Activated T-helper 1 cell treated with anti-CD3 and anti-CD28 coated beads, Interleukin-12 subunit alpha, Interleukin-12 subunit beta, Interleukin-2, Interleukin-4 antibody, amounts not matched to agents 30 ng/mL and 10 ng/mL and 1 ng/mL, durations not matched to agents 14 hours and 24 hours and 36 hours (primary cell): ENCODE results near the gene MICAL2. TPM values are rescaled to one million over a fixed set of nuclear protein-coding genes. Genes with fewer than 3 reads are reported as not detected.

ENCODE experiments used
- DNase-seq: peaks from one replicate; pipeline ENCODE4 v3.0.0; 2021; ENCODE audit warnings: low spot score
- H3K27ac Mint-ChIP-seq: one replicate; pipeline ENCODE4 v1.8.0; 2021; ENCODE audit warnings: mild to moderate bottlenecking, mixed read lengths
- H3K27me3 Mint-ChIP-seq: one replicate; pipeline ENCODE4 v1.8.0; 2022; ENCODE audit warnings: mild to moderate bottlenecking, moderate library complexity, mixed read lengths; ENCODE audit not compliant: insufficient read depth
- H3K36me3 Mint-ChIP-seq: one replicate; pipeline ENCODE4 v1.8.0; 2021; ENCODE audit warnings: low read depth, mixed read lengths
- H3K4me1 Mint-ChIP-seq: one replicate; pipeline ENCODE4 v1.8.0; 2021; ENCODE audit warnings: low read depth, mixed read lengths
- H3K4me3 Mint-ChIP-seq: one replicate; pipeline ENCODE4 v1.8.0; 2021; ENCODE audit warnings: mild to moderate bottlenecking, moderate library complexity, mixed read lengths
- H3K9me3 Mint-ChIP-seq: one replicate; pipeline ENCODE4 v1.8.0; 2021; ENCODE audit warnings: mixed read lengths
- intact Hi-C: fragments of 100-400 bp; cut with micrococcal nuclease; formaldehyde crosslinking; loops from one replicate; pipeline ENCODE4 v1.15.1; 2024
- total RNA-seq: library from RNA; stranded (reverse); gene quantifications from 2 replicates; pipeline ENCODE4 v1.2.3, GENCODE V29; 2022

The MICAL2 gene
- total RNA-seq, 1 donor from 2014 or later: 595 TPM

DNA sequence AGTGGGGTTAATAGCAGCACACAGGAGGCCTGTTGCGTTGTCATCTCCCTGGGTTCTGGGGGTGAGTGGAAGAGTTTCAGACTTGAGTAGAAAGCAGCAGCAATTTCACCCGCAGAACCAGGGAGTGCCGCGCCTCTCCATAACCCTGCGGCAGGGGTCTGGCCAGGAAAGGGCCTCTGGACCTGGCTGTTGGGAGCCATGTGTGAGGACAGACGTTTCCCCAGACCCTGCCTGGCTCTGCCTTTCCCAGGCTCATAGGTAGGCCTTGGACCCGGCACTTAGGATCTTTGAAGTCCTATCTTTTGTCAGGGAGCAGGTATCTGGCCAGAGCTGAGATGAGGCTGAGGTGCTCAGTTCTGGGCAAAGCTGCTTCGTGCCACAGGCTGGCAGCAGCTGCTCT lies 160.4 kb downstream of the MICAL2 start:
- Mint-ChIP-seq H3K4me1 (no peaks in the 10 kb centered on the region), H3K9me3 (no peaks in the 10 kb centered on the region), H3K27me3 (no peaks in the 10 kb centered on the region), H3K27ac (peak overlapping the region; percentile 9), H3K36me3 (peaks cover 6% of the 10 kb centered on the region), H3K4me3 (no peak overlapping the region)
- DNase-seq: no peak
- intact Hi-C loops: no loop called here

DNA sequence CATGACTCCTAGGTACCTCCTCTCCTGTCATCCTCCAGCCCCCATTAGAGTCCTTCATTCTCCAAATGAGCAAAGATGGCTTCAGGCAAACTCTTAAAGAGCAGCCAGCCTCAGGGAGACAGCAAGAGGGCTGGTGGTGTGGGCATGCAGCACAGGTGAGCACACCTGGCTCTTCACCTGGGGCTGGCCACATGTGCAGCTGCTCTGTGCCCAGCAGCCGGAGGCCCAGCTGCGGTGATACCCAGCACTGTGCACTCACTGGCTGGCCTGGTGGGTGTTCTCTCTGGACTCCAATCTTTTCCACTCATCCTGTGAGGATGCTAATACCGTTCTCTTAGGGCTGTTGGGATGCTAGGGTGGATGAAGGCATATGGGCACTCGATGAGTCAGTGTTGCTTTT lies 160.9 kb downstream of the MICAL2 start:
- Mint-ChIP-seq H3K9me3 (no peaks in the 10 kb centered on the region), H3K27ac (no peak overlapping the region), H3K4me1 (no peaks in the 10 kb centered on the region), H3K36me3 (peaks cover 5% of the 10 kb centered on the region), H3K27me3 (no peaks in the 10 kb centered on the region), H3K4me3 (no peak overlapping the region)
- no peak for DNase-seq
- intact Hi-C loops: no loop called here

DNA sequence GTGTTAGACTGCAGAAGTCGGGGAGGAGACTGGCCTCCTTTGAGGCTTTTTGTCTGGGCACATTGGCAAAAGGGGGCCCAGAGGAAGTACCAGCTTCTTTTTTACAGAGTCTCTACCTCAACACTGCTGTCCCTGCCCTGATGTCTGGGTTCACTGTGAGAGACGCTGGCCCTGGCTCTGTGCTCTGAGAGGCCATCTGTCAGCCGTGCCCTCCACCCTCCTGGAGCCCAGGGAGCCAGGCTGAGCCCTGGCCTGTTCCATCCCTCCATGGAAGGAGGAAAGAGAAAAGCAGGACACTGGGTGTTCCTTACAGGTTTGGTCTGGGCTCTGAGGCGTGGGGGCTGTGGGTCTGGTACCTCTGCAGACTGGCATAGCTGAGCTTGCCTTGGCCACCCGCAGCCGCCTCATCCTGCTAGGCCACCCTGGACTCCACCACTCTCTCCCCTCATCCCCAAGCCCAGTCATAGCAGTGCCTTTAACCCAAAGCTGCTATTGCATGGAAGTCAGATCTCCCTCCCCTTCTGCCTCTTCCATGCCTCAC lies 161.5 kb downstream of the MICAL2 start:
- intact Hi-C loops: no loop called here
- no peaks in the 10 kb centered on the region for H3K9me3 Mint-ChIP-seq
- no peak for DNase-seq
- no peaks in the 10 kb centered on the region for H3K4me1 Mint-ChIP-seq
- peaks cover 6% of the 10 kb centered on the region for H3K36me3 Mint-ChIP-seq
- H3K4me3 Mint-ChIP-seq: no peak overlapping the region
- no peak overlapping the region for H3K27ac Mint-ChIP-seq
- H3K27me3 Mint-ChIP-seq: no peaks in the 10 kb centered on the region

DNA sequence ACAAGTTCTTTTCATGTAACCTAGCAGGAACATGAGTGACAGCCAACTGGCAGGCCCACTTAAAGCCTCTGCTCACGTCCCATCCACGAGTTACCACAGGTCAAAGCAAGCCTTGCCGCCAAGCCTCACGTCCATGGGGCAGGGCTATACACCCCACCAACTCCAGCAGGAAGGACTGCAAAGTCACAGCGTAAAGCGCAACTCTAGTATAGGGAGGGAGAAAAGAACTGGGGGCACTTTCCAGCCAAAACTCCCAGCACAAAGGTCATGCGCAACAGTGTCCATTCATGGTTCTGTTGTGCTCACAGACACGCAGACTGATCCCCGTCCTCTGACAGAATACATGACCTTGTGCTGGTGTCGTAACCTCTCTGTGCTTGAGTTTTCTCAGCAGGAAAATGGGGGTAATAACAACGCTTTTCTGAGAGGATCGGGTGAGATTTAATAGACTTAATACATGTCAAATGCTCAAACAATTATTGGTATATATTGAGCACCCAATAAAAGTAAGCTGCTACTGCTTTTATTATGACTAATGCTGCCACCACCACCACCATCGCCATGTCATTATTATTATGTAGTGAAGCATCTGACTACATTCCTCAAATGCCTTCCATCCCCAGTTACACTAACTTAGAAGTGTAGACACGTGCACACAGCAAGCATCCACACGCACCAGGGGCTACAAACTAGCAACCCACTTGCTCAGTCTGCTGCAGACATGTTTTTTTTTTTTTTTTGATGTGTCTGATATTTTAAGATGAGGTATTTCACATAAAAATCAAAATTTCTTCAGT lies 162.6 kb downstream of the MICAL2 start:
- peaks cover 2% of the 10 kb centered on the region for H3K36me3 Mint-ChIP-seq
- no peaks in the 10 kb centered on the region for H3K4me1 Mint-ChIP-seq
- no peaks in the 10 kb centered on the region for H3K9me3 Mint-ChIP-seq
- H3K27ac Mint-ChIP-seq: no peak overlapping the region
- no peak for DNase-seq
- H3K27me3 Mint-ChIP-seq: no peaks in the 10 kb centered on the region
- no peak overlapping the region for H3K4me3 Mint-ChIP-seq
- intact Hi-C loops: no loop called here

DNA sequence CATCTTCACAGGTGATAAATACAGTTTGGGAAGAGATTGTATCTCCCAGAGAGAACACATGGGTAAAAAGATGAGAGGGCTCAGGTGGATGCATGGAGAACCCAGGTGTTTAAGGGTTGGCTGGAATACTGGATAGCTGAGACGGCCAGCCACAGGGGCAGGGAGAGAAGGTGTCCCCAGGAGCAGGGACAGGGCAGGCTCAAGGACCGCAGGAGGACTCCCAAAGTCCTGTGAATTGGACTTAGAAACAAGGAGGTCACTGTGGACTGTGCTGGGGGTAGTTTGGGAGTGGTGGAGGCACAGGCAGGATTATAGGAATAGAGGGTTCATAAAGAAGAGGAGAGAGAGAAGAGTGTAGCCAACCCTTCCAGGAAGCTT lies 163.2 kb downstream of the MICAL2 start:
- no peaks in the 10 kb centered on the region for H3K27me3 Mint-ChIP-seq
- H3K36me3 Mint-ChIP-seq: peaks cover 2% of the 10 kb centered on the region
- H3K4me3 Mint-ChIP-seq: no peak overlapping the region
- DNase-seq: no peak
- intact Hi-C loops: no loop called here
- peak overlapping the region; percentile 7 for H3K27ac Mint-ChIP-seq
- no peaks in the 10 kb centered on the region for H3K9me3 Mint-ChIP-seq
- no peaks in the 10 kb centered on the region for H3K4me1 Mint-ChIP-seq

DNA sequence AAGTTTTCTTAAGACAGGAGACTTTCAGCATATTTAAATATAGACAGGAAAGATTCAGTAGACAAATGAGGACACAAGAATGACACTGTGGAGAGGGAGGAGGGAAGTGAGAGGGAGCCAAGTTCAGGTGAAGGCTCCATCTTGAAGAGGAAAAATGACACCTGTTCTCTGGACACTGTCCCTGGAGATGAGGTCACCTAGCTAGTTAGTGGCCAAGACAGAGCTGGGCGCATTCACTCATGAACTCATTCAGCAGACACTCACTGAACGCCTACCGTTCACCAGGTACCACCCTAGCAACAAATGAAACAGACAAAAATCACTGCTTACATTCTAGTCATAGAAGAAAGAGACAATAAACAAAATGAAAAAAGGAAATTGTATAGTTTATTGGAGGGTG lies 163.7 kb downstream of the MICAL2 start:
- DNase-seq: no peak
- no peaks in the 10 kb centered on the region for H3K9me3 Mint-ChIP-seq
- no peaks in the 10 kb centered on the region for H3K27me3 Mint-ChIP-seq
- H3K36me3 Mint-ChIP-seq: peaks cover 2% of the 10 kb centered on the region
- intact Hi-C loops: no loop called here
- H3K27ac Mint-ChIP-seq: peak overlapping the region; percentile 7
- no peak overlapping the region for H3K4me3 Mint-ChIP-seq
- H3K4me1 Mint-ChIP-seq: no peaks in the 10 kb centered on the region

- intact Hi-C loops: no loop called here
- Mint-ChIP-seq H3K4me1 (peaks cover under 1% of the 10 kb centered on the region), H3K36me3 (peaks cover 2% of the 10 kb centered on the region), H3K9me3 (no peaks in the 10 kb centered on the region), H3K4me3 (no peak overlapping the region), H3K27ac (no peak overlapping the region), H3K27me3 (no peaks in the 10 kb centered on the region)
- no peak for DNase-seq
Measured at GRCh38 chr11:12274558-12275197, 164.3 kb downstream of the MICAL2 start.

- H3K9me3 Mint-ChIP-seq: no peaks in the 10 kb centered on the region
- H3K27me3 Mint-ChIP-seq: no peaks in the 10 kb centered on the region
- peaks cover 2% of the 10 kb centered on the region for H3K36me3 Mint-ChIP-seq
- intact Hi-C loops: no loop called here
- H3K4me3 Mint-ChIP-seq: no peak overlapping the region
- H3K4me1 Mint-ChIP-seq: peaks cover 12% of the 10 kb centered on the region
- no peak for DNase-seq
- no peak overlapping the region for H3K27ac Mint-ChIP-seq
Measured at GRCh38 chr11:12275818-12276217, 165.4 kb downstream of the MICAL2 start.

DNA sequence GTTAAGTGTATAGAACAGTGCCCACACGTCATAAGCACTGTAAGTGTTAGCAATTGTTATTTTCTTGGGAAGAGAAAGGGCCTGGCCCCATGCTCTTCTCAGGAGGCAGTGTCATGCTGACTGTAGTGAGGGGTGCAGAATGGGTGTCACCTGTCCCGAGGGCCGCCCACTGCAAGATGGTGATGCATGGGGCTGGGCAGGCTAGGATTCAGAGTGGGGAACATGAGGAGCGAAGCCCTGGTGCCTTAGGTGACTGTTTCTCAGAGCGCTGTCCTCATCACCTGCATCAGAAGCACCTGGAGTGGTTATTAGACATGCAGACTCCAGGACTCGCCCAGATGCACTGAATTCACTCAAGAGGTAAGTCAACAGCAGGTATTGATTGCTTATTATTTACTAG lies 166.0 kb downstream of the MICAL2 start:
- intact Hi-C loops: no loop called here
- peaks cover 16% of the 10 kb centered on the region for H3K4me1 Mint-ChIP-seq
- no peak overlapping the region for H3K27ac Mint-ChIP-seq
- H3K4me3 Mint-ChIP-seq: no peak overlapping the region
- DNase-seq: no peak
- H3K27me3 Mint-ChIP-seq: no peaks in the 10 kb centered on the region
- H3K36me3 Mint-ChIP-seq: peaks cover 2% of the 10 kb centered on the region
- no peaks in the 10 kb centered on the region for H3K9me3 Mint-ChIP-seq

GRCh38 chr11:12276831-12277475 lies 166.6 kb downstream of the MICAL2 start:
- DNase-seq: no peak
- H3K4me1 Mint-ChIP-seq: peaks cover 22% of the 10 kb centered on the region
- peak overlapping the region; percentile 11 for H3K27ac Mint-ChIP-seq
- no peak overlapping the region for H3K4me3 Mint-ChIP-seq
- no peaks in the 10 kb centered on the region for H3K27me3 Mint-ChIP-seq
- intact Hi-C loops: no loop called here
- no peaks in the 10 kb centered on the region for H3K9me3 Mint-ChIP-seq
- peaks cover 4% of the 10 kb centered on the region for H3K36me3 Mint-ChIP-seq

DNA sequence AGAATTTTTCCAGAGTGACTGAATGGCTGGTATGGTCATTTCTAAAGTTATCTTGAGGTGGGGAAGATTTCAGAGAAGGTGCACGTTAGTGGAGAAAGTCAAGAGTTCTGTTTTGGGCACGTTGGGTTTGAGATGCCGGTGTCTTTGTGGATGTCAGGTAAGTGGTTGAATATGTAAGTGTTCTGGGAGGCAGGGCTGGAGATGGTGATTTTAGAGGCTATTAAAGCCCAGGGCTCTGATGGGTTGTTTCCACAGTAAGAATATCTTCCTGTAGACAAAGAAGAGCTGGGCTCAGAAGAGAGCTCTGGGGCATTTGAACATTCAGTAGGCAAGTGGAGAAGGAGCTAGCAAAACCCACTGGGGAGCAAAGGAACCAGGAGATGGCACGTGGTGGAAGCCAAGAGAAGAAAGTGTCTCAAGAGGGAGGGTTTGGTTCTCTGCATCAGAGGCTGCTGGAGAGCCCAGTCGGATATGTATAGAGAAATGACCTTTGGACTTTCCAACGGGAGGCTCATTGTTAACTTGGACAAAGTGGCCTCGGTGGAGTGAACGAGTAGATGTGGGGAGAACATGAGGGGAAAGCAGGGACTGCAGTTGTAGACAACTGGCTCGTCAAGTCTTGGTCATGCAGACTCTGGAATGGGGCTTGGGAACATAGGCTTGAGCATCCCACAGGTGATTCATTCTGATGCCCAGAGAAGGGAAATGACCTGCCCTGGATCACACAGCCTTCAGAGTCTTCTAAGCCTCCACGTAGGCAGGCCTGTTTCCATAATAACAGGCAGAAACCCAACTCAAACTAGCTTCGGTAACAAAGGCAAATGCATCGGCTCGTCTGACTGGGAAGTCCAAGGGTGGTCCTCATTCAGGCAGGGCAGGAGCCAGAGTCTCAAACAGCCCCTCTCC lies 168.6 kb downstream of the MICAL2 start:
- DNase-seq: no peak
- Mint-ChIP-seq H3K9me3 (no peaks in the 10 kb centered on the region), H3K27me3 (no peaks in the 10 kb centered on the region), H3K36me3 (peaks cover 4% of the 10 kb centered on the region), H3K4me1 (peaks cover 22% of the 10 kb centered on the region), H3K4me3 (no peak overlapping the region), H3K27ac (peak overlapping the region; percentile 15)
- intact Hi-C loops: no loop called here

DNA sequence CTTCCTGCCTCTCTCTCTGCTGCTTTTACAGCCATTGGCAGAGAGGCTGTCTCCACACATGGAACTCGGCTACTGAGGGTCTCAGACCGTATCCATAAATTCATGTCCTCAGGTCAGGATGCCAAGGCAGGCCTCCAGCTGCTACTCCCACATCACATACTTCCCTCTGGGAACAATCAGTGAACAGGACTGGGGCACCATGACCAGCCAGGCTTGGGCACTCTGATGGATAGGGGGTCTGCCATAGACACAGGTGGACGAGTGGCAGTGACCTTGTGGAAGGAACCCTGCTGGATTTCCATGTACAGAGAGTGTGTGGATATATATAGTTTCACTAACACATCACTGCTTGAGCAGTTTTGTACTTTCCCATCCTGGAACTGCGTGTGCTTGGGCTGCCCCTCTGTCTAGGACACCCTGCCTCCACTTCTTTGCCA lies 169.3 kb downstream of the MICAL2 start:
- H3K36me3 Mint-ChIP-seq: peaks cover 4% of the 10 kb centered on the region
- no peaks in the 10 kb centered on the region for H3K9me3 Mint-ChIP-seq
- no peak overlapping the region for H3K4me3 Mint-ChIP-seq
- H3K27ac Mint-ChIP-seq: no peak overlapping the region
- DNase-seq: no peak
- intact Hi-C loops: loop anchor here (2.0 to 5.0 kb wide), 2 partner anchors 127 to 437 kb away; no protein-coding TSS in a partner anchor
- peaks cover 22% of the 10 kb centered on the region for H3K4me1 Mint-ChIP-seq
- H3K27me3 Mint-ChIP-seq: no peaks in the 10 kb centered on the region
